Mucosa of rectum (tissue), 2 donors: ENCODE measurements around the gene PLXND1.
A peak's percentile ranks its signal among the peaks of the same experiment; 100 is the strongest.

Experiments used
- H3K27ac ChIP-seq, 2 donors: one replicate each; pipeline ENCODE4 v1.7.0; 2013; ENCODE audit warnings: inconsistent platforms in 2 of 2, low read depth in 2 of 2, low read length in 2 of 2
- H3K27me3 ChIP-seq, 2 donors: one replicate each; pipeline ENCODE4 v1.7.0; 2013; ENCODE audit warnings: low read length in 2 of 2; ENCODE audit not compliant: control insufficient read depth in 2 of 2, insufficient read depth in 2 of 2
- H3K36me3 ChIP-seq, 2 donors: one replicate each; pipeline ENCODE4 v1.7.0; 2013; ENCODE audit warnings: low read length in 2 of 2; ENCODE audit not compliant: control insufficient read depth in 2 of 2, insufficient read depth in 2 of 2
- H3K4me1 ChIP-seq, 2 donors: one replicate each; pipeline ENCODE4 v1.7.0; 2013; ENCODE audit warnings: low read length in 2 of 2, mild to moderate bottlenecking in 1 of 2; ENCODE audit not compliant: control insufficient read depth in 2 of 2, insufficient read depth in 2 of 2
- H3K4me3 ChIP-seq, 2 donors: one replicate each; pipeline ENCODE4 v1.7.0; 2013; ENCODE audit warnings: low read length in 2 of 2
- H3K9ac ChIP-seq, 2 donors: one replicate each; pipeline ENCODE4 v1.7.0; 2013; ENCODE audit warnings: low read length in 2 of 2, low read depth in 1 of 2, mild to moderate bottlenecking in 1 of 2
- H3K9me3 ChIP-seq, 2 donors: one replicate each; pipeline ENCODE4 v1.7.0; 2013; ENCODE audit warnings: low read length in 2 of 2; ENCODE audit not compliant: control insufficient read depth in 2 of 2
- donor health status: healthy.
- donor health status: Normal muscosa, but diverticular disease.

The PLXND1 gene

GRCh38 chr3:129595544-129596193 lies 10.8 kb downstream of the PLXND1 start:
- Histone ChIP-seq H3K36me3 (no peaks in the 10 kb centered on the region), H3K4me3 (no peak overlapping the region), H3K9ac (peak overlapping the region; percentile 0 to 60), H3K27me3 (no peaks in the 10 kb centered on the region), H3K4me1 (peaks cover 35 to 49% of the 10 kb centered on the region in 2 donors), H3K9me3 (no peaks in the 10 kb centered on the region), H3K27ac (peak overlapping the region; percentile 60 to 83)

GRCh38 chr3:129594907-129595390 lies 11.5 kb downstream of the PLXND1 start:
- no peaks in the 10 kb centered on the region for H3K9me3 ChIP-seq
- no peak overlapping the region for H3K4me3 ChIP-seq
- no peaks in the 10 kb centered on the region for H3K27me3 ChIP-seq
- no peaks in the 10 kb centered on the region for H3K36me3 ChIP-seq
- H3K4me1 ChIP-seq = peaks cover 37 to 49% of the 10 kb centered on the region in 2 donors
- H3K9ac ChIP-seq = no peak overlapping the region
- H3K27ac ChIP-seq = peak overlapping the region; percentile 60 to 83

GRCh38 chr3:129594409-129594808 lies 12.1 kb downstream of the PLXND1 start:
- Histone ChIP-seq H3K36me3 (no peaks in the 10 kb centered on the region), H3K4me3 (no peak overlapping the region), H3K9me3 (no peaks in the 10 kb centered on the region), H3K27ac (peak overlapping the region; percentile 80 to 84), H3K27me3 (no peaks in the 10 kb centered on the region), H3K4me1 (peaks cover 36 to 49% of the 10 kb centered on the region in 2 donors), H3K9ac (no peak overlapping the region)

GRCh38 chr3:129593595-129594339 lies 12.7 kb downstream of the PLXND1 start:
- H3K4me1 ChIP-seq = peaks cover 31 to 49% of the 10 kb centered on the region in 2 donors
- no peaks in the 10 kb centered on the region for H3K27me3 ChIP-seq
- no peaks in the 10 kb centered on the region for H3K9me3 ChIP-seq
- H3K27ac ChIP-seq = peak overlapping the region; percentile 80 to 84
- H3K36me3 ChIP-seq = no peaks in the 10 kb centered on the region
- H3K9ac ChIP-seq = peak overlapping the region in 1 of 2 donors; percentile 28
- peak overlapping the region in 1 of 2 donors; percentile 37 for H3K4me3 ChIP-seq

GRCh38 chr3:129593230-129593594 lies 13.3 kb downstream of the PLXND1 start:
- H3K9ac ChIP-seq = peak overlapping the region in 1 of 2 donors; percentile 28
- no peaks in the 10 kb centered on the region for H3K9me3 ChIP-seq
- H3K4me1 ChIP-seq = peaks cover 29 to 49% of the 10 kb centered on the region in 2 donors
- H3K36me3 ChIP-seq = no peaks in the 10 kb centered on the region
- peak overlapping the region in 1 of 2 donors; percentile 37 for H3K4me3 ChIP-seq
- H3K27ac ChIP-seq = peak overlapping the region; percentile 80 to 84
- H3K27me3 ChIP-seq = no peaks in the 10 kb centered on the region

GRCh38 chr3:129592381-129593131 lies 13.9 kb downstream of the PLXND1 start:
- Histone ChIP-seq H3K4me1 (peaks cover 23 to 42% of the 10 kb centered on the region in 2 donors), H3K4me3 (no peak overlapping the region)

GRCh38 chr3:129591932-129592331 lies 14.5 kb downstream of the PLXND1 start:
- Histone ChIP-seq H3K36me3 (no peaks in the 10 kb centered on the region), H3K9ac (peak overlapping the region in 1 of 2 donors; percentile 42), H3K27me3 (no peaks in the 10 kb centered on the region), H3K27ac (peak overlapping the region; percentile 61 to 69), H3K9me3 (no peaks in the 10 kb centered on the region), H3K4me1 (peaks cover 21 to 40% of the 10 kb centered on the region in 2 donors), H3K4me3 (no peak overlapping the region)

More at GRCh38 chr3:129592381-129593131, 13.9 kb downstream of the PLXND1 start:
- Histone ChIP-seq H3K9me3 (no peaks in the 10 kb centered on the region), H3K27me3 (no peaks in the 10 kb centered on the region), H3K36me3 (no peaks in the 10 kb centered on the region), H3K27ac (peak overlapping the region; percentile 80 to 84), H3K9ac (peak overlapping the region in 1 of 2 donors; percentile 42)

- H3K9ac ChIP-seq = no peak overlapping the region
- H3K9me3 ChIP-seq = no peaks in the 10 kb centered on the region
- H3K27ac ChIP-seq = no peak overlapping the region
- H3K4me1 ChIP-seq = peaks cover 18 to 25% of the 10 kb centered on the region in 2 donors
- H3K36me3 ChIP-seq = peaks cover 0 to 3% of the 10 kb centered on the region in 2 donors
- H3K4me3 ChIP-seq = no peak overlapping the region
- no peaks in the 10 kb centered on the region for H3K27me3 ChIP-seq
Measured at GRCh38 chr3:129590215-129590614, 16.3 kb downstream of the PLXND1 start.

GRCh38 chr3:129587566-129588210 lies 18.8 kb downstream of the PLXND1 start:
- peaks cover 0 to 5% of the 10 kb centered on the region in 2 donors for H3K36me3 ChIP-seq
- no peaks in the 10 kb centered on the region for H3K27me3 ChIP-seq
- H3K9me3 ChIP-seq = no peaks in the 10 kb centered on the region
- no peak overlapping the region for H3K27ac ChIP-seq
- H3K4me1 ChIP-seq = peaks cover 4 to 5% of the 10 kb centered on the region in 2 donors
- H3K9ac ChIP-seq = no peak overlapping the region
- no peak overlapping the region for H3K4me3 ChIP-seq
